ENCODE measurements around the gene KCNAB2.

Gene KCNAB2

DNA sequence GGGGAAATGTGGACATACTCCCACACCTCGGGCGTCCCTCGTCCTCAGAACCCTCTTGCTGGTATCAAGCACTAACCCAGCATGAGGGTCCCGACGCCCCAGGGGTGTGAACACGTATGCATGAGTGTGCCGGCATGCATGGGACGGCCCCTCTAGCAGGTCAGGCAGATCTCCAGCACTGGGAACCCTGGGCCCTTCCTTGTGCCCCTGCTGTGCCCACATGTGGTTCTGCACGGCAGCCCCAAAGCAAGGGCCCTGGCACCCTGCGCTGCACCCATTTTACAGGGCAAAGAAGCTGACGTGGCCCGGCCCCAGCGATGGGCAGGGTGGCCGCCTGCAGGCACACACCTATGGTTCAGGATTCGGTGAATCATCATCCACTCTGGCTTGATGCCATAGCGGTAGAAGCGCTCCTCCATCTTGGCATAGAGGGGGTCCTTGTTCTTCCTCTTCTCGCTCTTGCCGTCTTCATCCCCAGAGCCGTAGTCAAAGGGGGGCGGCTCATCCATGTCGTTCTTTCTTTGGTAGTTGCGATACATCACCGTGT lies 100.2 kb downstream of the KCNAB2 start:
- DNase-seq, result no peak
- in situ Hi-C loops (cut with HindIII; ENCODE audit: low pct_ligation_motif_present, low pct_unique_long_range_greater_than_20kb, low sequenced_read_pairs), result no loop called here

DNA sequence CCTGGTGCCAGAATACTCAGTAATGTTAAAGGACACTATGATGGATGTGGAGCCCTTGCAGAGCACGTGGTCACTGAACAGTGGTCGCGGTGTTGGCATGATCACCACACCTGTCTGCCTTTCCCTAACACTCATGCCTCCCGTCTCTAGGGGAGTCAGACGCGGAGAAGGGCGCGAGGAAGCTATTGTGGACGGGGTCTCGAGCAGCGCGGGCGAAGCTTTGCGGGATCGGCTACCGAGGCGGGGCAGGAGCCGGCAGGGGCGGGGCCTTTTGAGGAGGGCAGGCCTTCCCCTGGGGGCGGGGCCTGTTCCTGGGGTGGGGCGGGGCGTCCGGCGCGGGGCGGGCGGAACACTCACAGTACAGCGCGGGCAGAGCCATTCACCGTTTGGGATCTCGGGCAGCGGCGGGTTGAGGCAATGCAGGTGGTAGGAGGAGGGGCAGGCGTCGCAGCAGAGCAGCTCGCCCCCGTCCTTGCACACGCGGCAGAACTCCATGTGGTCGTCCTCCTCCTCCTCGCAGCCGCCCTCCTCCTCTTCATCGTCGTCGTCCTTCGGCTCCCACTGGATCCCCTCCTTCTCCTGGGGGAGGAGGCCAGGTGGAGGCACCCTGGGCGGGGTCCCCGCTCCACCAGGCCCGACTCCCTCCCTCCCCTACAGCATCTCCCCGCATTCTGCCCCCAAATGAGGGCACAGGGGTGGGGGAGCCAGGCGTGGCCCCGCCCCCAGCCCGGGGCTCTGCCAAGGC lies 103.0 kb downstream of the KCNAB2 start:
- no peak for DNase-seq
- in situ Hi-C loops (cut with HindIII; ENCODE audit: low pct_ligation_motif_present, low pct_unique_long_range_greater_than_20kb, low sequenced_read_pairs), result no loop called here

DNA sequence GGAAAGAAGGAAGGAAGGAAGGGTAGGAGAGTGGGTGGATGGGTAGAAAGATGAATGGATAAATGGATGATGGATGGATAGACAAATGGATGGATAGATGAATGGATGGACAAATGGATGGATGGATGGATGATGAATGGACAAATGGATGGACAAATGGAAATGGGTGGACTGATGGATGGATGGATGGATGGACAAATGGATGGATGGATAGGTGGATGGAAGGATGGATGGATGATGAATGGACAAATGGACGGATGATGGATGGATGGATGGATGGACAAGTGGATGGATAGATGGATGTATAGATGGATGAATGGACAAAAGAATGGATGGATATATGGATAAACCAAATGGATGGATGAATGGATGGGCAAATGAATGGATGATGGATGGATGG lies 103.9 kb downstream of the KCNAB2 start:
- DNase-seq, result no peak
- in situ Hi-C loops (cut with HindIII; ENCODE audit: low pct_ligation_motif_present, low pct_unique_long_range_greater_than_20kb, low sequenced_read_pairs), result no loop called here

DNA sequence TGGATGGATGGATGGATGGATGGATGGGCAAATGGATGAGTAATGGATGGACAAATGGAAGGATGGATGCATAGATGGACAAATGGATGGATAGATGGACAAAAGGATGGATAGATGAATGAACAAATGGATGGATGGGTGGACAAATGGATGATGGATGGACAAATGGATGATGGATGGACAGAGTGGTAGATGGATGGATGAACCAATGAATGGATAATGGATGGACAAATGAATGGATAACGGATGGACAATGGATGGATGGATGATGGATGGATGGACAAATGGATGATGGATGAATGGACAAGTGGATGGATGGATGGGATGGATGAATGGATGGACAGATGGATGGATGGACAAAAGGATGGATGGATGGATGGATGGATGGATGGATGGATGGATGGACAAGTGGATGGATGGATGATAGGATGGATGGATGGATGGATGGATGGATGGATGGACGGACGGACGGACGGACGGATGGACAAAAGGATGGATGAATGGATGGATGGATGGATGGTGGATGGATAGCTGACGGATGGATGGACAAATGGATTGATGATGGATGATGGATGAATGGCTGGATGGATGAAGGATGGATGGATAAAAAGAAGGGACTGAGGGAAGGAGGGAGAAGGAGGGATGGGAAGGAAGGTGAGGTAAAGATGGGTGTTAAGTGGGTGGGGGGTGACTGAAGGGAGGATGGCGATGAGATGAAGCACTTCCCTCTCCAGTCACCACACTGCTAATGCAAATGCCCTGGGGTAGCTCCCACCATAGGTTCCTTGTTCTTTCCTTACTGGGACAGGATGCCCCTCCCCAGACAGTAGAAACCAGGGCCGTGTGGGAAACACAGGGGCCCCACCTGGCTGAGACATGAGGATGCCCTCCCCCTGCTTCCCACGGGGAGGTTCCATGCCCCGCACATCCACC lies 104.6 kb downstream of the KCNAB2 start:
- no peak for DNase-seq
- in situ Hi-C loops (cut with HindIII; ENCODE audit: low pct_ligation_motif_present, low pct_unique_long_range_greater_than_20kb, low sequenced_read_pairs), result no loop called here

Data from ACHN (cell line).